Endothelial cell of umbilical vein (primary cell): ENCODE results near the gene ARRB1. TPM values are rescaled to one million over a fixed set of nuclear protein-coding genes. Genes with fewer than 3 reads are reported as not detected.

Source experiments
- BruUV-seq: library from RNA; stranded (reverse); fragments of 400-500 nt; replicated peaks from 2 replicates; lab custom pipeline; 2021; lab: Mats Ljungman, UMichigan
- CTCF ChIA-PET: fragments of 300-600, 350-600 bp; sonication (Branson Sonifier 250); formaldehyde crosslinking; loops from one replicate; lab custom pipeline; 2021; ENCODE audit warnings: antibody characterized with exemption, inconsistent platforms; lab: Charles Lee
- POLR2A ChIA-PET: fragments of 300-600, 350-600 bp; sonication (Branson Sonifier 250); formaldehyde crosslinking; loops from one replicate; lab custom pipeline; 2021; ENCODE audit warnings: antibody characterized with exemption, inconsistent platforms; lab: Charles Lee
- DNase-seq: peaks from one replicate; pipeline ENCODE4 v3.0.0-alpha.2; 2011; ENCODE audit warnings: low read depth, low spot score
- FAIRE-seq: peaks from 2 replicates; lab custom pipeline; 2011; peaks lifted over from hg19 to GRCh38; lab: Jason Lieb, UNC
- H2AFZ ChIP-seq: 2 replicates; pipeline ENCODE4 v1.6.0; 2012; ENCODE audit warnings: low read depth, low read length, control low read depth, inconsistent platforms
- H3K27ac ChIP-seq: 2 replicates; pipeline ENCODE4 v1.5.1; 2011; ENCODE audit warnings: low read depth, mild to moderate bottlenecking, control low read depth, low read length, moderate library complexity; ENCODE audit not compliant: insufficient read depth
- H3K27me3 ChIP-seq, 2 experiments: 2 replicates each; pipeline versions ENCODE4 v1.6.0 to v1.6.1; 2011; ENCODE audit warnings: low read length in 2 of 2, mixed read lengths in 1 of 2; ENCODE audit not compliant: control insufficient read depth in 2 of 2, insufficient read depth in 2 of 2
- H3K36me3 ChIP-seq, 2 experiments: 2 replicates in 1 of 2; 3 replicates in 1 of 2; pipeline ENCODE4 v1.5.1; 2011; ENCODE audit warnings: low read length in 2 of 2, mild to moderate bottlenecking in 1 of 2, moderate library complexity in 1 of 2; ENCODE audit not compliant: control insufficient read depth in 2 of 2, insufficient read depth in 2 of 2; ENCODE audit errors: extremely low read depth in 1 of 2
- H3K4me1 ChIP-seq: 3 replicates; pipeline ENCODE4 v1.5.1; 2011; ENCODE audit warnings: mild to moderate bottlenecking, low read length; ENCODE audit not compliant: control insufficient read depth, insufficient read depth; ENCODE audit errors: extremely low read depth
- H3K4me2 ChIP-seq: 2 replicates; pipeline ENCODE4 v1.6.1; 2011; ENCODE audit warnings: low read length, control low read depth, mixed read lengths; ENCODE audit not compliant: insufficient read depth
- H3K4me3 ChIP-seq, 3 experiments: fragments of 200-600 bp in 1 of 3; sonication (generic), shearing (Covaris generic) in 1 of 3; replicated peaks in 1 of 3; 2 replicates each; pipeline ENCODE4 v1.5.1; 2011 to 2016; ENCODE audit warnings: control low read depth in 3 of 3, low read length in 3 of 3, mild to moderate bottlenecking in 2 of 3, inconsistent platforms in 1 of 3, low read depth in 1 of 3, moderate library complexity in 1 of 3; ENCODE audit not compliant: insufficient read depth in 1 of 3
- H3K79me2 ChIP-seq: 2 replicates; pipeline ENCODE4 v1.6.0; 2012; ENCODE audit warnings: low read length, inconsistent platforms; ENCODE audit not compliant: control insufficient read depth, insufficient read depth
- H3K9ac ChIP-seq: replicated peaks from 2 replicates; pipeline ENCODE3; 2011; ENCODE audit warnings: low read length, control low read depth; ENCODE audit not compliant: insufficient read depth; ENCODE audit errors: extremely low read depth
- H3K9me1 ChIP-seq: replicated peaks from 3 replicates; pipeline ENCODE4 v1.6.0; 2011; ENCODE audit warnings: mild to moderate bottlenecking, low read length; ENCODE audit not compliant: control insufficient read depth, insufficient read depth; ENCODE audit errors: extremely low read depth
- H3K9me3 ChIP-seq: replicated peaks from 2 replicates; pipeline ENCODE4 v1.5.1; 2012; ENCODE audit warnings: low read length, inconsistent platforms; ENCODE audit not compliant: control insufficient read depth, insufficient read depth
- H4K20me1 ChIP-seq: replicated peaks from 2 replicates; pipeline ENCODE3; 2011; ENCODE audit warnings: mild to moderate bottlenecking, low read length; ENCODE audit not compliant: control insufficient read depth, insufficient read depth; ENCODE audit errors: extremely low read depth
- FOS ChIP-seq: IDR thresholded peaks from 2 replicates; pipeline ENCODE4 v1.6.1; 2011; ENCODE audit warnings: mild to moderate bottlenecking, low read length, moderate library complexity, borderline replicate concordance; ENCODE audit not compliant: insufficient read depth
- MYC ChIP-seq: IDR thresholded peaks from one replicate; pipeline ENCODE4 v1.6.1; 2011; ENCODE audit warnings: mild to moderate bottlenecking, low read depth, low read length
- POLR2A ChIP-seq: IDR thresholded peaks from 2 replicates; pipeline ENCODE4 v1.6.1; 2012; ENCODE audit warnings: low read depth, mild to moderate bottlenecking, control low read depth, low read length
- dilution Hi-C: fragments of 300-500 bp; cut with MboI; formaldehyde crosslinking; loops from one replicate; pipeline ENCODE4 v1.15.0; 2019; ENCODE audit warnings: low sequenced_read_pairs; ENCODE audit not compliant: extremely low pct_ligation_motif_present
- intact Hi-C: fragments of 100-400 bp; cut with micrococcal nuclease; formaldehyde crosslinking; loops from one replicate; pipeline ENCODE4 v1.10.0; 2022
- polyA plus RNA-seq, 4 experiments: library from polyadenylated mRNA; depleted of rRNA in 3 of 4; stranded (reverse) in 3 of 4; unstranded in 1 of 4; fragments of >200 nt; gene quantifications; 2 replicates each; pipeline versions ENCODE4 v1.2.1 to v1.2.3, GENCODE V29; 2011 to 2012; ENCODE audit warnings: missing spikeins in 1 of 4
- total RNA-seq: library from RNA; stranded (reverse); gene quantifications from 2 replicates; pipeline ENCODE4 v1.2.3, GENCODE V29; 2021

The ARRB1 gene
- total and polyA plus RNA-seq, 2 donors (not counting 3 experiments of a cell fraction or from before 2014, with no cell fraction given): 63.9 to 92.6 TPM

GRCh38 chr11:75352588-75353206 lies 1.2 kb upstream of the ARRB1 start:
- Histone ChIP-seq H3K9me1 (no peaks in the 10 kb centered on the region), H2AFZ (no peak overlapping the region), H3K9ac (no peak overlapping the region), H3K27me3 (no peaks in the 10 kb centered on the region), H3K27ac (no peak overlapping the region), H3K9me3 (no peaks in the 10 kb centered on the region), H3K4me1 (peaks cover 45% of the 10 kb centered on the region), H3K79me2 (peaks cover 8% of the 10 kb centered on the region), H3K4me2 (no peak overlapping the region), H3K4me3 (peak overlapping the region in 1 of 3 experiments; percentile 85), H3K36me3 (no peaks in the 10 kb centered on the region), H4K20me1 (no peaks in the 10 kb centered on the region)
- no peak for DNase-seq
- peak; percentile 76 for FAIRE-seq
- POLR2A ChIA-PET: no interaction called here
- CTCF ChIA-PET: interaction anchor here (0.6 to 2.0 kb wide), 10 partner anchors 10 to 81 kb away, joined by 3 to 15 read pairs (median 4); no protein-coding TSS in a partner anchor
- intact Hi-C loops (loop anchor here (1.0 kb wide), 1 partner anchor 32 kb away; no protein-coding TSS in a partner anchor), dilution Hi-C loops (no loop called here)
- TF ChIP-seq MYC: no peak
- BruUV-seq: no TSS peak

- Histone ChIP-seq H3K4me1 (peaks cover 45% of the 10 kb centered on the region), H3K9me3 (no peaks in the 10 kb centered on the region), H3K9me1 (no peaks in the 10 kb centered on the region), H3K27ac (no peak overlapping the region), H2AFZ (peak overlapping the region; percentile 76), H3K36me3 (no peaks in the 10 kb centered on the region), H3K79me2 (peaks cover 11% of the 10 kb centered on the region), H3K9ac (no peak overlapping the region), H3K4me2 (peak overlapping the region; percentile 19), H3K27me3 (no peaks in the 10 kb centered on the region), H4K20me1 (no peaks in the 10 kb centered on the region), H3K4me3 (peak overlapping the region in 2 of 3 experiments; percentile 33 to 85)
- intact Hi-C loops (loop anchor here (1.0 kb wide), 1 partner anchor 32 kb away; no protein-coding TSS in a partner anchor), dilution Hi-C loops (no loop called here)
- no TSS peak for BruUV-seq
- TF ChIP-seq POLR2A (peak; percentile 20), FOS (no peak)
- FAIRE-seq (peak; percentile 15), DNase-seq (no peak)
- ChIA-PET CTCF (interaction anchor here (0.6 to 5.5 kb wide), 17 partner anchors 10 to 72 kb away, joined by 3 to 28 read pairs (median 4); no protein-coding TSS in a partner anchor), POLR2A (no interaction called here)
These were observed 528 bp upstream of the ARRB1 start for GRCh38 chr11:75351791-75352587.
